Measurements from ENCODE around the gene EPB41L2.
"Not testable (repeated sequence)": the region's sequence is repeated elsewhere in the genome, so short reads cannot be mapped to it uniquely, and the experiment has no call there.

Gene EPB41L2

GRCh38 chr6:130945401-130945919 lies 117.6 kb downstream of the EPB41L2 start:
- no peak for DNase-seq (ENCODE audit: low read depth)

DNA sequence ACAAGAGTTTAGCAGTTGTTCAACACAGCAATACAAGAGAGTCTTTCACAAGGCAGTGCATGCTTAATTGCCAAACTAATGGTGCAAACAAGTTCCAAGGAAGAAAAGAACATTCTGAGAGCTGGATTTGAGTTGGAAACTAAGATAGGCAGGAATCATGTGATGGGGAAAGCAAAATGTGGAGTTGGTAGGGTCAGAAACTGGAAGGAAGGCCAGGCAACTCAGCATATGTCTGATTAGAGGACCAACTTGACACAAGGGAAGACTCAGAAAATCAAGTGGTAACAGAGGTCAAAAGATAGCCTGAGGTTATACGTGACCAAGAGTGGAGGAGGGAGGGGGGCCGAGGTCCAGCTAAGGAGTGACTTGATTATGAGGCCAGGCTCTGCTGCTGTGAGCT lies 118.6 kb downstream of the EPB41L2 start:
- DNase-seq (ENCODE audit: low read depth): no peak

GRCh38 chr6:130943738-130944137 lies 119.3 kb downstream of the EPB41L2 start:
- DNase-seq (ENCODE audit: low read depth): no peak

- not testable (repeated sequence) for DNase-seq (ENCODE audit: low read depth)
Observed at GRCh38 chr6:130942752-130943151, 120.3 kb downstream of the EPB41L2 start.

- peak; percentile 59 for DNase-seq (ENCODE audit: low read depth)
Observed at GRCh38 chr6:130937942-130938604, 125.0 kb downstream of the EPB41L2 start.

GRCh38 chr6:130936933-130937332 lies 126.1 kb downstream of the EPB41L2 start:
- DNase-seq (ENCODE audit: low read depth): no peak

DNA sequence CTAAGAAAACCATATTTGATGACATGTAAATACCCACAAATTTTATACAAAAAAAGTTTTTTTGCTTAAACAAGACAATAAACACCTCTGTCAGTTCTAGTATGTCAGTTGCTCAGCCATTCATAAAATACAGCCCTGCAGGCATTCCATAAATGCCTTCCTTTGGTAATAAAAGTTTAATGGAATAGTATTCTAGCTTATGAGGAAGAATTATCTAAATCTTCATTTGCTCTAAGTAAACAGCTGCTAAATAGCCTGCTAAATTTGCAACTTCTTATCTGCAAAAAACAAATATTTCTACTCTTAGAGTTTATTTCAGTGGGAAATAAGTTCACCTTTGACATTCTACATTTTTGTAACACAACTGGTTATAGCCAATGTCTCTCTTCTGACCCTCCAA lies 127.1 kb downstream of the EPB41L2 start:
- DNase-seq (ENCODE audit: low read depth): no peak

DNA sequence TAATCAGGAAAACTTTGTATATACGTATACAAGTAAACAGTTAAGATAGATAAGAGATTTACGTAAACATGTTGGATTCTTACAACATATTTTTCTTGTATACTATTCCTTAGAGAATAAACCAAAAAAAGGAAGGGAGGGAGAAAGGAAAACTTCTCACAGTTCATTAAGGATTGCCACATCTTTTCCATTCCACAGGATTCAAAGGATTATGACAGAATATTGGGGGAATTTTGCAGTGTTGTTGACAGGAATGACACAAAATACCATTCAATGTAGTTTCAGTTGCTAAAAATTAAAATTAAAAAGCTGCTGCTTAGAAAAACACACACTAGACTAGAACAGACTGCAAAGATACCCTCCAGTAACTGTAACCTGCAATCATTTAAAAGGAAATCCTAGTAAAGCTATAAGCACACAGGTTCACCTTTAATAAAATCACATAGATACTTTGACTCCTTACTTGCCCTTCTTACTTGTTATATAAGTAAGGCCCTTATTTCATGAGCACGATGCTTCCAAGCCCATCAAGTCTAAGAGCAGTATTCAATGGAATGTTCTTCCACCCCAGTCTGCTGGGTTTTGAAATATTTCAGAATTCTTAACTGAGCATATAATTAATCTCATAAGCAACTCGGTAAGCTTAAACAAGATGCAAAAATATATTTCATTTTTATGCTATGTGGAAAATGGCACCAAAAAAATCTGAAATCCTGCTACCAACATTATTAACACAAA lies 128.0 kb downstream of the EPB41L2 start:
- no peak for DNase-seq (ENCODE audit: low read depth)

DNA sequence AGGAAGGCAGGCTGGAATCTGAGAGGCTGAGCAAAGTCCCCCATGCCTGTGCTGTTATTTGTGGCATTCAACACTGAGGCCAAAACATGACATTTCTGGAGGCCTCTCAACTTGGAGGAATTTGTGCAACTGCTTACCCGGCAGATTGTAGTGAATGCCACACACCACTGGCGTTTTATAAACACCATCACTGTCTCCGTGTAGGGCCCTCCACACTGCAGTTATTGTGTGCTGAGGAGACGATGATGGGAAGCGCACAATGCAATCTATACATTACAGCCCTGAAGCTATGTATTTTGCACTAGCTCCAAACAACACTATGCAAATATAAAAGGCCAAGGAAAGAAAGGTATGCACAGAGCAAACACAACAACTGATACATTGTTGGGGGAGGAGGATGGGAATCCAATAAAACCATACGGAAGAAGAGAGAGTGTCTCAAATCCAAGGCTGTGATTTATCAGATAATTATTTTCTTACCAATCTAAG lies 129.3 kb downstream of the EPB41L2 start:
- DNase-seq (ENCODE audit: low read depth): no peak

GRCh38 chr6:130932921-130933320 lies 130.1 kb downstream of the EPB41L2 start:
- no peak for DNase-seq (ENCODE audit: low read depth)

DNA sequence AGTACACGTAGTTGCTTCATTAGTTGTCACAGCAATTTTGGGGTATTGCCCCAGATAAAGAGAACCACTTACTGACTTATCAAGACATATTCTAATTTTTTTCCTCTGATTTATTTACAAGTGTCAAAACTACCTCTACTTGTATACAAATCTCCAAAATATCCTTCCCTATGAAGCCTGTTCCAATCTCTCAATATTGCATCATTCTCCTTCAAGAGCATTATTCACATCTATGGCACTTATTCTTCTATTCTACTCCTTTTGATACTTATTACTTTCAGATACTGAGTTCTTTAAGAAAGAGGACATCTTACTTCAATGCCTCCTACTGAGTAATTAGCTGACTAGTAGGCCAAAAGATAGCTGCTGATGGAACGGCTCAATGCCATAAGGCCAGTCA lies 130.6 kb downstream of the EPB41L2 start:
- DNase-seq (ENCODE audit: low read depth): no peak

- no peak for DNase-seq (ENCODE audit: low read depth)
Observed at GRCh38 chr6:130931683-130932082, 131.4 kb downstream of the EPB41L2 start.

GRCh38 chr6:130929036-130929678 lies 133.9 kb downstream of the EPB41L2 start:
- peak; percentile 52 for DNase-seq (ENCODE audit: low read depth)

GRCh38 chr6:130928158-130928912 lies 134.7 kb downstream of the EPB41L2 start:
- no peak for DNase-seq (ENCODE audit: low read depth)

- DNase-seq (ENCODE audit: low read depth): peak; percentile 13
Observed at GRCh38 chr6:130927305-130927704, 135.7 kb downstream of the EPB41L2 start.

DNA sequence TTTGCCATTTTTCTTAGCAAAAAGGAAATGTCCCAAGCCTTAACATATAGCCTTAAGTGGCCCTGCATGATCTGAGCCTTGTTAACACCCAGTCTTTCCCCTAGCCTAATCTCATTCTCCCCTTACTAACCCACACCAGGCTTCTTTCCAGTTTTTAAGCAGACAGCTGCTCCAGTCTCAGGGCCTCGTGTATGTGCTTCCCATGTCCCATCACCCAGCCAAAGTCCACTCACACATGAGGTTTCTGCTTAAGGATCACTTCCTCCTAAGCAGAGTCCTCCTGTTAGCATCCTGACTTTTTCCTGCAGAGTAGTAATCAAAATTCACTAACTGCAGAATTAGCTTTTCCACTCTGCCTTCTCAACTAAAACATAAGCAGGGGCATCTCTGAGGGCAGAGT lies 139.7 kb downstream of the EPB41L2 start:
- DNase-seq (ENCODE audit: low read depth): no peak

DNA sequence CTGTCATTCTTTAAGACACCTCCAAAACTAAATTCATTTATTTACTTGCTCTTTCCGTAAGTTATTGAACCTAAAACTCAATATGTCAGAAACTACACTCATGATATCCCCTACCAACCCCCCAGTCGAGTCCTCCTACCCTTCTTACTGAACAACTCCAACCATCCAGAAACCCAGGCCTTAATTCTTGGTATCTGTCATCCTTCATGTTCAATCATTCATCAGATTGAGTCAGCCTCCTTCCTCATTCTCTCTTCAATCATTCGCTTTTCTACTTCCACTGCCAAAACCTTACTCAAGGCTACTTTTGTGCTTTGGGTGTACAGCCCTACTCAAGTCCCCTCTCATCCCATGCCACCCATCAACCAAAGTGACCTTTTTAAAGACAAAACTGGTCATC lies 140.1 kb downstream of the EPB41L2 start:
- no peak for DNase-seq (ENCODE audit: low read depth)

- no peak for DNase-seq (ENCODE audit: low read depth)
Observed at GRCh38 chr6:130920969-130921368, 142.1 kb downstream of the EPB41L2 start.

GRCh38 chr6:130918171-130918570 lies 144.9 kb downstream of the EPB41L2 start:
- no peak for DNase-seq (ENCODE audit: low read depth)

DNA sequence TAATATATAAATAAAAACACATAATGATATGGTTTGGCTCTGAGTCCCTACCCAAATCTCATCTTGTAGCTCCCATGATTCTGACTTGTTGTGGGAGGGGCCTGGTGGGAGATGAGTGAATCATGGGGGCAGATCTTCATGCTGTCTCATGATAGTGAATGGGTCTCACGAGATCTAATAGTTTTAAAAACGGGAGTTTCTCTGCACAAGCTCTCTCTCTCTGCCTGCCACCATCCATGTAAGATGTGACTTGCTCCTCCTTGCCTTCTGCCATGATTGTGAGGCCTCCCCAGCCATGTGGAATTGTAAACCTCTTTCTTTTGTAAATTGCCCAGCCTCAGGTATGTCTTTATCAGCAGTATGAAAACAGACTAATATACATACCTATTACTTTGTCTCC lies 147.4 kb downstream of the EPB41L2 start:
- not testable (repeated sequence) for DNase-seq (ENCODE audit: low read depth)

- no peak for DNase-seq (ENCODE audit: low read depth)
Observed at GRCh38 chr6:130913120-130913519, 149.9 kb downstream of the EPB41L2 start.

- DNase-seq (ENCODE audit: low read depth): no peak
Observed at GRCh38 chr6:130912434-130912833, 150.6 kb downstream of the EPB41L2 start.

Data from ELR (cell line).